ENCODE measurements around the gene ADAMTS7.
"Not testable (repeated sequence)": the region's sequence is repeated elsewhere in the genome, so short reads cannot be mapped to it uniquely, and the experiment has no call there.

The ADAMTS7 gene

DNA sequence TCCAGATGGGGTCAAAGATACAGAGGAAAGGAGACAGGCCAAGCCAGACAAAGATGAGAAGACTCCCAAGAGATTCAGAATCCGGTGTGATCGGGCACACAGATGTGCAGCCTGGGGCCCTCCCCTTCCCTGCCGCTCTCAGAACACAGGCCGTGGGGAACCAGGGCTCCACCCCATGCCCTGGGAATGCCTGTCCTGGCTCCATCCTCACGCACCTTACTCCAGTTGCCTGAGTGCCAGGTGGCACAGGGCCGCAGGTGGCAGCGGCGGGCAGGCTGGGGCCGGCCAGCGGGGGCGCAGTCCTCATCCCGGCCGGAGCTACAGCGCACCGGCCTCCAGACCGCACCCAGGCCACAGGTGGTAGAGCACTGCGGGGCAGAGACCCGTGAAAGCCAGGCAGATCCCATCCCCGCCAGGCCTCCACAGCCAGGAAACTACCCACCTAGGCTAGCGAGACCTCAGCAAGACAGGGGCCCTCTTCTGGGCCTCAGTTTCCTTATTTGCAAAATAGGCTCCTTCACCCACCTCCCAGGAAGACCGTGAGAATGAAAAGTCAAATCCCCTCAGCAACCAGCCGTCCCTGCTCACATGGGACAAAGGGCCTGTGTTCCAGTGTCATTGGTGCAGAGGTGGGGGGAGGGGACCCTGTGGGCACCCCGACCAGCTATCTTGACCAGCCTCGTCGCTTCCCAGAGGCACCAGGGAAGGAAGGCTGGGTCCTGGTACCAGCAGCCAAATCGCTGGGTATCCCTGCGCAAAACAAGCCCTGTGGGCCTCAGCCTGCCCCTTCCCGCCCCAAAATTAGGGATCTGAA is 46.7 kb downstream of the ADAMTS7 start:
- not testable (repeated sequence) for DNase-seq (ENCODE audit: low spot score)

- DNase-seq (ENCODE audit: low spot score), result no peak
Measured at GRCh38 chr15:78763796-78764241, 47.4 kb downstream of the ADAMTS7 start.

DNA sequence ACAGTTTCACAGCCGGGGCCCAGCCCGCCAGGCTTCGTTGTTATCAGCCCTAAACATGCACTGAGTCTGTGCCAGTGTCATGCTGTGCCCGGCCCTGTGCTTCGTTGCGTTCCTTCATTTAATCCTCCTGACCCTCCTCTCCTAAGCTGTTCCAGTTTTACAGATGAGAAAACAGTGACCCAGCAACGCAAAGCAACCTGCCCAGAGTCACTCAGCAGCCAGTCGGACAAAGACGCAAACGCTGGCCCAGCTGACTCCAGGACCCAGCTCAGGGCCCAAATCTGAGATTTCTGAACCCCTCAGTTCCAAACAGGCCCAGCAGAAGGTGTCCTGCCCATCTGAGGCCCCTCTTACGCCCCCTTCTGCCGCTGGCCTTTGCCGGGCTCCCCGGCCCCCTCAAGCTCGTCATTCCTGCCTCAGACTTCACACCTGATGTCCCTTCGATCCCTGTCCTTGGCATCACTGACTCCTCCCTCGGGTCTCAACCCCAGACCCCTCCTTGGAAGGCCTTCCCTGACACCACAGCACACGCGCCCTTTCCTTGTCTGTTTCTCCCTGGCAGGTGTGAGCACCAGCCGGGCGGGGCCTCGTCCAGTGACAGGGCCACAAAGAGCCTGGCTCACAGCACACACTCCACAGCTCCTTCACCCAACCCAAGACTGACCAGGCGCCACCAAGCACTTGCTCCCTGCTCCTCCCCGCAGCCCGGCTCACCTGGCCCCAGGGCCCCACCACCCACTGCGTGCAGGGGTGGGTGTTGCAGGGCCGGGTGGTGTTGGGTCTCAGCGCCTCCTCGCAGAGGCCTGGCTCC is 48.1 kb downstream of the ADAMTS7 start:
- DNase-seq (ENCODE audit: low spot score), result peak; percentile 88

- DNase-seq (ENCODE audit: low spot score), result not testable (repeated sequence)
Measured at GRCh38 chr15:78762386-78762961, 48.8 kb downstream of the ADAMTS7 start.

- DNase-seq (ENCODE audit: low spot score), result no peak
Measured at GRCh38 chr15:78761891-78762385, 49.3 kb downstream of the ADAMTS7 start.

DNA sequence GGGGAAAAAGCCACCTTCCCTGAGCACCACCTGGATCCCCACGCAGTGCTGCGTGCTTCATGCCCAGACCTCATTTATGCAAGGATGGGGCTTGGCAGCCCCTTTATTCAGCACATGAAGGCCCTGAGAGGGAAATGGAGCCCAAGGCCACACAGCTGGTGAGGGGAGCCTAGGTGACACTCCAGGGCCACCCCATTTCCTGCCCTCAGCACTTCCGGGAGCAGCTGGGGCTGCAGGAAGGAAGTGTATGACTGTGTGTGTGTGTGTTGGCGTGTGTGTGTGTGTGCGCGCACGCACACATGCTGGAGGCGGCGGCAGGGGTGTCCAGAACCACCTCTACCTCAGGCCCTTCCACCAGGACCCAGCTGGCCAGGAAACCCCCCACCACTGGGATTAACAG is 49.8 kb downstream of the ADAMTS7 start:
- DNase-seq (ENCODE audit: low spot score), result not testable (repeated sequence)

GRCh38 chr15:78761020-78761419 is 50.2 kb downstream of the ADAMTS7 start:
- no peak for DNase-seq (ENCODE audit: low spot score)

GRCh38 chr15:78760091-78760882 is 51.0 kb downstream of the ADAMTS7 start:
- DNase-seq (ENCODE audit: low spot score), result not testable (repeated sequence)

DNA sequence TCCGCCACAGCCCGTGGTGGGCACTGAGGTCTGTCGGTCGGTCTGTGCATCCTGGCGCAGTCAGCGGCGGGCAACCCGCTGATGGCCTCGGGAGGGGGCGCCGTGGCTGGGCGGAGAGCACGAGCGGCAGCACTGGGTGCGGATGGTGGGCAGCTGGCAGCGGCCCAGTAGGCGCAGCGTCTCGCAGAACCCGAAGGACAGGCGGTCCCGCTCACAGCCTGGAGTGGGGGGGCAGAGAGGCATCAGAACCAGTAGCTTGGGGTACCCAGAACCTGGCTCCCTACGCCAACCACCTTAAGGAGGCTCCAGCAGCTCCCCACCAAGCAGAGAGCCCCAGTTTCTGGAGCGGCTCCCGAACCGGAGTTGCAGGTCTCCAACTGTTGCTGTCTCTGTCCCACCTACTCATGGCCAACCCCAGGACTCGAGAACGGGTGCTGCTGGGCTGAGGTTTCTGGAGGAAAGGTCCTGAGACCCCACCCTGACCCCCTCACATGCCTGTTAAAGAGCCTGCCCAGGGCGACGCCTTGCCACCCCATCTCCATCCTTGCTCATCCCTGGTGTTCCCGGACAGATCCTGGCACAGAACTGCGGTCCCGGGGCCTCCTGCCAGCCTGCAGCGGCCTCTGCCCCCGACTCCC is 51.8 kb downstream of the ADAMTS7 start:
- not testable (repeated sequence) for DNase-seq (ENCODE audit: low spot score)

DNA sequence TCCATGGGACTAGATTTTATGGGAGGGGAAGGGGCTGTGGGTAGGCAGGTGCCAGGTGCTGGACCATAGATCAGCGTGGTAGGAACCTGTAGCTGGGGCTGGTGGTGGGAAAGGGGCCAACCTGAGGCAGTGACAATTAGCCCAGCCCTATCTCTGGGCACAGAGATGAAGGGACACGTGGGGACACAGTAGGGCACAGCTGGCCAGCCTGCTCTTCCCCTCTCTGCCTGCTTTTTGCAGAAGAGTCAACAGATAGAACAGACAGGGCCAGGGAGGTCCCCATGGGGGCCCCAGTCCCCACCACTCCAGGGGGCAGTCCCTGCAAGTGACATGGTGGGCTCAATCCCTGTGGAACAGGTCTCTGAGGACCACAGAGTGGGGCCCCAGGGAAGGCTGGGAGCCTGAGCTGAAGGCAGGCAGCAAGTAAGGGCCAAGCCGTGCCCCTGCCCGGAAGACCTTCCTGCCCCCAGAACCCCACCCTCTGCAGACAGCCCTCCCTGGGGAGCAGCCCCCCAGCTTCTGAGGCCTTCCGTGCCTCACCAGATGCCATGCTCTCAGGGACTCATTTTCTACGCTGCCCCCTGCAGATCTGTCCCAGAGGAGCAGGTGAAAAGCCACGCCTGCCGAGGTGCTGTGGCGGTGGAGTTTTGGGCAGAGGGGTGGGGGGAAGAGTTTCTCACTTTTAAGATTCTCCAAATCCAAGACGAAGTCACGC is 52.6 kb downstream of the ADAMTS7 start:
- not testable (repeated sequence) for DNase-seq (ENCODE audit: low spot score)

- DNase-seq (ENCODE audit: low spot score), result not testable (repeated sequence)
Measured at GRCh38 chr15:78758084-78758483, 53.2 kb downstream of the ADAMTS7 start.

- DNase-seq (ENCODE audit: low spot score), result no peak
Measured at GRCh38 chr15:78757636-78757905, 53.7 kb downstream of the ADAMTS7 start.

- not testable (repeated sequence) for DNase-seq (ENCODE audit: low spot score)
Measured at GRCh38 chr15:78756781-78757635, 54.3 kb downstream of the ADAMTS7 start.

DNA sequence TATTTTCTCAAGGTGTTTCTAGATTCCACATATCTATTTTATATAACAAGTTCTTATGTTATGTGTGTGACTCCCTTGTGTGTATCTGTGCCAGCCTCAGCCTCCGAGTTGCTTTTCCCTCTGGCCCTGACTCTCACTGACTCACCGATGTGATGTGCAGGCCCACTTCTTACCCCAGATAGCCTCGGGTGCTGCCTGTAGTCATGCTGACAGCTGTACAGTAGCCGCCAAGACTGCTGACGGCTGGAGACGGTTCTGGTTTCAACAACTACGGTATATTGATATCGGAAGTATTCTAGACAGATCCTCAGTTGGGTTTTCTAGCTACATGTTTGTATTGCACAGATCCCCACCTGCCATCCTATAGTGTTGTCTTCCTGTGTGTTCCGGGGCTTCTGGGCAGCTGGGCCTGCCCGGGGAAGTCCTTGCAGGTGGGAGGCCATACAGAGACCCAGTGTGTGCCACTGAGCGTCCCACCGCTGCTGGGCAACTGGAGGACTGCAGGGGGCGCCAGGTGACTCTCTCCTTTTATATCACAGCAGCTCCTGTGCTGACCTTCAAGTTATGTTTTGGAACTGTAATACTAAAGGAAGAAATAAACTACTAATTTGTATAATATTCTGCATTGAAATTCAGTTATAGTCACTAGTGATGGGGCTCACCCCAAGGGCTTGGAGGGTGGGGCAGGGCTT is 55.2 kb downstream of the ADAMTS7 start:
- peak; percentile 35 for DNase-seq (ENCODE audit: low spot score)

- DNase-seq (ENCODE audit: low spot score), result not testable (repeated sequence)
Measured at GRCh38 chr15:78754637-78755280, 56.5 kb downstream of the ADAMTS7 start.

GRCh38 chr15:78753751-78754535 is 57.3 kb downstream of the ADAMTS7 start:
- DNase-seq (ENCODE audit: low spot score), result not testable (repeated sequence)

DNA sequence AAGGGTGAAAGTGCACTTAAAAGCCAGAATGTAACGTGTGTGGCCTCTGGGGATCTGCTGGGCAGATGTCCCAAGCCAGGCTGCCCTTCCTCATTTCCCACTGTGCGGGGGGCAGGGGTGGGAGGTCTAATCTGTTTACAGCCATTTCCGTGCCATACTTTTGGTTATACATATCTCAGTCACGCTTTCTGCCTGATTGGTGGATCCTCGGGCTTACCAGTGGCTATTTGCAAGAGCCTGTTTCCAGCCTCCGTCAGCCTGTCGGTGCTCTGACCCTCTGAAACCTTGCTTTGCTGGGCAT is 58.0 kb downstream of the ADAMTS7 start:
- DNase-seq (ENCODE audit: low spot score), result not testable (repeated sequence)

Data from hematopoietic multipotent progenitor cell treated with erythropoietin and hydrocortisone succinate and interleukin-3 and kit ligand, for 15 days (in vitro differentiated cells).